ENCODE data around the gene REST. TPM values are rescaled to one million over a fixed set of nuclear protein-coding genes. Genes with fewer than 3 reads are reported as not detected.

The REST gene
- total and polyA plus RNA-seq, 2 of the 8 experiments (the other 6 are each of a cell fraction or from before 2014, with no cell fraction given): 10.2 to 66.3 TPM

GRCh38 chr4:56941403-56941802 lies 33.7 kb downstream of the REST start:
- Histone ChIP-seq H3K27me3 (replicated peaks in 1 of 4; ENCODE audit: control insufficient read depth in 3 of 4, extremely low read depth in 1 of 4, insufficient read depth in 3 of 4, low read length in 3 of 4) (no peaks in the 10 kb centered on the region), H3K27ac (ENCODE audit: low read depth, low read length) (no peak overlapping the region), H3K9me3 (ENCODE audit: insufficient read depth in 2 of 2, low read depth in 1 of 2, low read length in 1 of 2) (no peaks in the 10 kb centered on the region), H2BK20ac (ENCODE audit: low read length) (no peak overlapping the region), H3K23ac (ENCODE audit: insufficient read length) (no peak overlapping the region), H3K4me3 (ENCODE audit: extremely low read depth in 1 of 4, insufficient read depth in 2 of 4, low read depth in 3 of 4, low read length in 4 of 4) (no peak overlapping the region), H3K9ac (replicated peaks in 1 of 4; ENCODE audit: extremely low read depth in 1 of 4, low read depth in 3 of 4, low read length in 3 of 4) (no peak overlapping the region), H2BK5ac (ENCODE audit: low read depth, low read length) (no peak overlapping the region), H4K91ac (replicated peaks; ENCODE audit: insufficient read length, low read length) (no peak overlapping the region), H3K4me1 (replicated peaks in 1 of 4; ENCODE audit: control insufficient read depth in 3 of 4, insufficient read depth in 4 of 4, low read length in 3 of 4) (no peaks in the 10 kb centered on the region), H2BK12ac (ENCODE audit: low read depth, low read length) (no peak overlapping the region), H3K4ac (replicated peaks; ENCODE audit: insufficient read length, low read depth, low read length) (no peak overlapping the region), H2AFZ (ENCODE audit: low read length) (no peak overlapping the region), H3K18ac (ENCODE audit: extremely low read depth, low read length) (no peak overlapping the region), H2AK5ac (ENCODE audit: low read depth, low read length) (no peak overlapping the region), H2BK120ac (replicated peaks; ENCODE audit: low read depth, low read length) (no peak overlapping the region), H3K79me1 (ENCODE audit: low read depth, low read length) (no peaks in the 10 kb centered on the region), H2BK15ac (ENCODE audit: low read length) (no peak overlapping the region), H3K4me2 (ENCODE audit: insufficient read depth in 1 of 2, low read depth in 2 of 2, low read length in 2 of 2) (no peak overlapping the region), H3K23me2 (ENCODE audit: low read depth, low read length) (no peaks in the 10 kb centered on the region), H3K14ac (ENCODE audit: insufficient read length) (no peak overlapping the region), H3K56ac (replicated peaks; ENCODE audit: insufficient read length, low read depth, low read length) (no peak overlapping the region), H3K79me2 (ENCODE audit: control insufficient read depth in 1 of 2, insufficient read depth in 2 of 2, low read length in 2 of 2) (no peaks in the 10 kb centered on the region), H3K36me3 (ENCODE audit: control insufficient read depth in 2 of 4, insufficient read depth in 4 of 4, low read length in 3 of 4) (no peaks in the 10 kb centered on the region; a peak in 1 of 8 replicates), H4K20me1 (replicated peaks in 1 of 2; ENCODE audit: control insufficient read depth in 1 of 2, insufficient read depth in 2 of 2, low read length in 2 of 2) (no peaks in the 10 kb centered on the region), H4K8ac (ENCODE audit: extremely low read depth, insufficient read depth, low read length) (no peak overlapping the region), H4K5ac (ENCODE audit: insufficient read length, low read depth, low read length) (no peak overlapping the region)
- ChIA-PET CTCF (ENCODE audit: partially characterized antibody) (interaction anchor here (1.2 to 1.4 kb wide), 2 partner anchors 8 to 208 kb away, joined by 3 read pairs; no protein-coding TSS in a partner anchor), POLR2A (ENCODE audit: partially characterized antibody) (interaction anchor here (1.1 to 2.0 kb wide), 4 partner anchors 9 to 33 kb away, joined by 3 to 6 read pairs (median 4); partner anchors contain the start of gene REST)
- 83% methylated on average over 3 of the region's 3 CpGs; no CpG with 5 or more reads in 1 of the 2 experiments for WGBS, 2 experiments (ENCODE audit: extremely low coverage in 1 of 2, insufficient coverage in 1 of 2, insufficient read length in 1 of 2, insufficient replicate concordance in 2 of 2, low coverage in 1 of 2, low lambda C conversion rate in 2 of 2, missing lambda C conversion rate in 1 of 2)
- TF ChIP-seq RNF2 (IDR thresholded peaks at IDR 0.05; ENCODE audit: borderline replicate concordance, low read depth, low read length, missing control alignments, poor library complexity, severe bottlenecking) (no peak), SIRT6 (IDR thresholded peaks at IDR 0.05; ENCODE audit: low read length) (no peak), CREB1 (IDR thresholded peaks at IDR 0.05) (no peak), EZH2 (IDR thresholded peaks at IDR 0.05; ENCODE audit: low read depth, low read length, severe bottlenecking) (no peak), TBP (IDR thresholded peaks at IDR 0.05; ENCODE audit: low read depth, low read length) (no peak), FOSL1 (IDR thresholded peaks at IDR 0.05; ENCODE audit: insufficient read depth, low read depth, low read length) (no peak), KDM1A (IDR thresholded peaks at IDR 0.05; ENCODE audit: borderline replicate concordance, low read length) (no peak), PHF8 (conservative IDR thresholded peaks at IDR 0.05; ENCODE audit: low read depth, low read length) (no peak), CEBPB (IDR thresholded peaks at IDR 0.05; ENCODE audit: low read depth, low read length) (no peak), SUZ12 (IDR thresholded peaks at IDR 0.05; ENCODE audit: low read length) (no peak), CTBP2 (IDR thresholded peaks at IDR 0.05; ENCODE audit: borderline replicate concordance, insufficient read depth, insufficient read length, low read length) (no peak), MAX (IDR thresholded peaks at IDR 0.05) (no peak), RAD21 (IDR thresholded peaks at IDR 0.05 in 1 of 2, conservative IDR thresholded peaks at IDR 0.05 in 1 of 2; ENCODE audit: low read depth in 2 of 2, low read length in 2 of 2) (no peak)
- no peak for DNase-seq (ENCODE audit: low read depth in 1 of 2, low spot score in 2 of 2)
- no peak for FAIRE-seq

All from H1 (cell line).